ENCODE data around the gene FAM9B.

DNA sequence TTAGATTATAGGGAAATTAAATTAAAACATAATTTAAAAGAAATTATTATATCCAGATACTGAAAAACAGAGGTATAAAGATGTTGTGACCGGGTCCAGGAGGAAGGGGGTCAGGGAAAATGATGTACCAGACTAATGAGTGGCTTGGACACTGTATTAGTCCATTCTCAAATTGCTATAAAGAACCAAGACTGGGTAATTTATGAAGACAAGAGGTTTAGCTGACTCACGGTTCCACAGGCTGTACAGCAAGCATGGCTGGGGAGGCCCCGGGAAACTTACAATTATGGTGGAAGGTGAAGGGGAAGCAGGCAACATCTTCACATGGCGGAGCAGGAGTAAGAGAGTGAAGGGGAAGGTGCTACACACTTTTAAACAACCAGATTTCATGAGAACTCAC, 3.4 kb upstream of the FAM9B start:
- TF ChIP-seq, protein P1, sequence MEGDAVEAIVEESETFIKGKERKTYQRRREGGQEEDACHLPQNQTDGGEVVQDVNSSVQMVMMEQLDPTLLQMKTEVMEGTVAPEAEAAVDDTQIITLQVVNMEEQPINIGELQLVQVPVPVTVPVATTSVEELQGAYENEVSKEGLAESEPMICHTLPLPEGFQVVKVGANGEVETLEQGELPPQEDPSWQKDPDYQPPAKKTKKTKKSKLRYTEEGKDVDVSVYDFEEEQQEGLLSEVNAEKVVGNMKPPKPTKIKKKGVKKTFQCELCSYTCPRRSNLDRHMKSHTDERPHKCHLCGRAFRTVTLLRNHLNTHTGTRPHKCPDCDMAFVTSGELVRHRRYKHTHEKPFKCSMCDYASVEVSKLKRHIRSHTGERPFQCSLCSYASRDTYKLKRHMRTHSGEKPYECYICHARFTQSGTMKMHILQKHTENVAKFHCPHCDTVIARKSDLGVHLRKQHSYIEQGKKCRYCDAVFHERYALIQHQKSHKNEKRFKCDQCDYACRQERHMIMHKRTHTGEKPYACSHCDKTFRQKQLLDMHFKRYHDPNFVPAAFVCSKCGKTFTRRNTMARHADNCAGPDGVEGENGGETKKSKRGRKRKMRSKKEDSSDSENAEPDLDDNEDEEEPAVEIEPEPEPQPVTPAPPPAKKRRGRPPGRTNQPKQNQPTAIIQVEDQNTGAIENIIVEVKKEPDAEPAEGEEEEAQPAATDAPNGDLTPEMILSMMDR (IDR thresholded peaks at IDR 0.05), result no peak
- TF ChIP-seq POLR2A (IDR thresholded peaks at IDR 0.05), result no peak

All from prostate gland (tissue), 2 donors.